Sigmoid colon (tissue), 7 donors: ENCODE results near the gene POLR2H. TPM values are rescaled to one million over a fixed set of nuclear protein-coding genes. Genes with fewer than 3 reads are reported as not detected.

Source experiments
- DNase-seq: peaks from one replicate; pipeline ENCODE4 v3.0.0-alpha.2; 2019
- H3K27ac ChIP-seq, 4 donors: fragments of 200-600 bp; sonication (generic); one replicate each; pipeline ENCODE4 v1.5.1; 2016 to 2019; ENCODE audit warnings: mild to moderate bottlenecking in 1 of 4
- H3K27me3 ChIP-seq, 3 donors: fragments of 200-600 bp; sonication (generic); one replicate each; pipeline ENCODE4 v1.5.1; 2019; ENCODE audit warnings: mild to moderate bottlenecking in 1 of 3
- H3K36me3 ChIP-seq, 4 donors: fragments of 200-600 bp; sonication (generic); one replicate each; pipeline ENCODE4 v1.5.1; 2016 to 2019
- H3K4me1 ChIP-seq, 4 donors: fragments of 200-600 bp; sonication (generic); one replicate each; pipeline ENCODE4 v1.5.1; 2017 to 2019
- H3K4me3 ChIP-seq, 4 donors: fragments of 200-600 bp; sonication (generic); one replicate each; pipeline ENCODE4 v1.5.1; 2017 to 2019; ENCODE audit warnings: mild to moderate bottlenecking in 2 of 4, moderate library complexity in 1 of 4
- H3K9me3 ChIP-seq, 4 donors: fragments of 200-600 bp in 3 of 4; sonication (generic) in 3 of 4; one replicate each; pipeline versions ENCODE4 v1.5.1 to v1.6.1; 2013 to 2019
- EP300 ChIP-seq, 4 donors: sonication (generic); formaldehyde crosslinking; IDR thresholded peaks; one replicate each; pipeline ENCODE4 v1.6.1; 2017; ENCODE audit warnings: antibody characterized with exemption in 4 of 4
- POLR2A ChIP-seq, 2 donors: fragments of 450-650 bp; IDR thresholded peaks; one replicate each; pipeline ENCODE4 v1.6.1; 2016; ENCODE audit warnings: antibody characterized with exemption in 2 of 2, mild to moderate bottlenecking in 2 of 2, moderate library complexity in 2 of 2
- POLR2AphosphoS5 ChIP-seq, 4 donors: sonication (generic); formaldehyde crosslinking; IDR thresholded peaks; one replicate each; pipeline ENCODE4 v1.6.1; 2017; ENCODE audit warnings: antibody characterized with exemption in 4 of 4
- WGBS, 2 donors: extraction: QIAGEN DNeasy Blood & Tissue Kit; methylation state at CpG; one replicate each; pipeline ENCODE4 v1.1.7; 2013; 5-methylcytosine and 5-hydroxymethylcytosine counted together
- intact Hi-C: fragments of 100-400 bp; cut with DNase I; formaldehyde crosslinking; loops from one replicate; pipeline ENCODE4 v1.15.1; 2023
- polyA plus RNA-seq, 3 donors: library from polyadenylated mRNA; stranded (reverse); fragments of 200-250 nt; gene quantifications; one replicate each; pipeline ENCODE4 v1.2.3, GENCODE V29; 2013
- total RNA-seq, 4 donors: library from RNA; depleted of rRNA; stranded (reverse); fragments of >200 nt; gene quantifications; one replicate each; pipeline ENCODE4 v1.1.0, GENCODE V29; 2016
- TF ChIP-seq, protein P1 (sequence below), 4 experiments: fragments of 450-650 bp in 3 of 4; fragments of 200-600 bp in 1 of 4; IDR thresholded peaks; one replicate each; pipeline ENCODE4 v1.5.1; 2016 to 2019; ENCODE audit warnings: antibody characterized with exemption in 4 of 4, mild to moderate bottlenecking in 3 of 4, moderate library complexity in 2 of 4
- donor health status: healthy with polysubstance abuse.
- donor health status: Bipolar disorder and iron deficiency.
- donor health status: healthy.

The POLR2H gene
- total and polyA plus RNA-seq, 7 donors = 53.2 to 162 (median 92.5) TPM

GRCh38 chr3:184321666-184322065, 39.8 kb upstream of the POLR2H start:
- H3K36me3 ChIP-seq = peaks cover 59 to 84% (median 78%) of the 10 kb centered on the region in 4 donors
- TF ChIP-seq, protein P1, sequence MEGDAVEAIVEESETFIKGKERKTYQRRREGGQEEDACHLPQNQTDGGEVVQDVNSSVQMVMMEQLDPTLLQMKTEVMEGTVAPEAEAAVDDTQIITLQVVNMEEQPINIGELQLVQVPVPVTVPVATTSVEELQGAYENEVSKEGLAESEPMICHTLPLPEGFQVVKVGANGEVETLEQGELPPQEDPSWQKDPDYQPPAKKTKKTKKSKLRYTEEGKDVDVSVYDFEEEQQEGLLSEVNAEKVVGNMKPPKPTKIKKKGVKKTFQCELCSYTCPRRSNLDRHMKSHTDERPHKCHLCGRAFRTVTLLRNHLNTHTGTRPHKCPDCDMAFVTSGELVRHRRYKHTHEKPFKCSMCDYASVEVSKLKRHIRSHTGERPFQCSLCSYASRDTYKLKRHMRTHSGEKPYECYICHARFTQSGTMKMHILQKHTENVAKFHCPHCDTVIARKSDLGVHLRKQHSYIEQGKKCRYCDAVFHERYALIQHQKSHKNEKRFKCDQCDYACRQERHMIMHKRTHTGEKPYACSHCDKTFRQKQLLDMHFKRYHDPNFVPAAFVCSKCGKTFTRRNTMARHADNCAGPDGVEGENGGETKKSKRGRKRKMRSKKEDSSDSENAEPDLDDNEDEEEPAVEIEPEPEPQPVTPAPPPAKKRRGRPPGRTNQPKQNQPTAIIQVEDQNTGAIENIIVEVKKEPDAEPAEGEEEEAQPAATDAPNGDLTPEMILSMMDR (IDR thresholded peaks at IDR 0.05) = no peak
- TF ChIP-seq POLR2AphosphoS5 (IDR thresholded peaks at IDR 0.05) (no peak), EP300 (IDR thresholded peaks at IDR 0.05) (no peak), POLR2A (IDR thresholded peaks at IDR 0.05) (no peak)
- intact Hi-C loops = no loop called here
- H3K4me3 ChIP-seq = no peak overlapping the region
- DNase-seq = no peak
- WGBS, 2 donors = 90 to 94% methylated on average over 5 of the region's 5 CpGs
- no peaks in the 10 kb centered on the region for H3K9me3 ChIP-seq
- no peaks in the 10 kb centered on the region for H3K27me3 ChIP-seq
- H3K4me1 ChIP-seq = peaks cover 0 to 58% (median 58%) of the 10 kb centered on the region in 4 donors
- peak overlapping the region; percentile 37 to 99 (median 98) for H3K27ac ChIP-seq

GRCh38 chr3:184322731-184323487, 38.6 kb upstream of the POLR2H start:
- H3K27ac ChIP-seq = peak overlapping the region; percentile 52 to 99 (median 98)
- WGBS, 2 donors = 90 to 92% methylated on average over 20 of the region's 20 CpGs

GRCh38 chr3:184323696-184324095, 37.8 kb upstream of the POLR2H start:
- no peak overlapping the region for H3K4me3 ChIP-seq
- peaks cover 0 to 39% (median 37%) of the 10 kb centered on the region in 4 donors for H3K4me1 ChIP-seq
- intact Hi-C loops = no loop called here
- H3K27ac ChIP-seq = peak overlapping the region in 2 of 4 donors; percentile 40 to 98
- DNase-seq = no peak
- H3K36me3 ChIP-seq = peaks cover 80 to 84% (median 82%) of the 10 kb centered on the region in 4 donors
- no peak for TF ChIP-seq POLR2A (IDR thresholded peaks at IDR 0.05)
- TF ChIP-seq POLR2AphosphoS5 (IDR thresholded peaks at IDR 0.05) = no peak
- TF ChIP-seq, protein P1 (IDR thresholded peaks at IDR 0.05) = no peak
- TF ChIP-seq EP300 (IDR thresholded peaks at IDR 0.05) = no peak
- 90 to 91% methylated on average over 8 of the region's 8 CpGs for WGBS, 2 donors
- no peaks in the 10 kb centered on the region for H3K27me3 ChIP-seq
- H3K9me3 ChIP-seq = no peaks in the 10 kb centered on the region

More at GRCh38 chr3:184322731-184323487, 38.6 kb upstream of the POLR2H start:
- H3K9me3 ChIP-seq = no peaks in the 10 kb centered on the region
- peaks cover 0 to 46% (median 45%) of the 10 kb centered on the region in 4 donors for H3K4me1 ChIP-seq
- H3K36me3 ChIP-seq = peaks cover 72 to 84% (median 80%) of the 10 kb centered on the region in 4 donors
- no peak overlapping the region for H3K4me3 ChIP-seq
- DNase-seq = no peak
- intact Hi-C loops = no loop called here
- no peak for TF ChIP-seq EP300 (IDR thresholded peaks at IDR 0.05)
- TF ChIP-seq POLR2A (IDR thresholded peaks at IDR 0.05) = no peak
- TF ChIP-seq, protein P1 (IDR thresholded peaks at IDR 0.05) = no peak
- no peak for TF ChIP-seq POLR2AphosphoS5 (IDR thresholded peaks at IDR 0.05)
- H3K27me3 ChIP-seq = no peaks in the 10 kb centered on the region

GRCh38 chr3:184325269-184325668, 36.2 kb upstream of the POLR2H start:
- no peaks in the 10 kb centered on the region for H3K27me3 ChIP-seq
- no peak overlapping the region for H3K4me3 ChIP-seq
- TF ChIP-seq, protein P1 (IDR thresholded peaks at IDR 0.05) = no peak
- TF ChIP-seq EP300 (IDR thresholded peaks at IDR 0.05) (no peak), POLR2A (IDR thresholded peaks at IDR 0.05) (no peak), POLR2AphosphoS5 (IDR thresholded peaks at IDR 0.05) (no peak)
- peaks cover 0 to 24% (median 24%) of the 10 kb centered on the region in 4 donors for H3K4me1 ChIP-seq
- H3K9me3 ChIP-seq = no peaks in the 10 kb centered on the region
- DNase-seq = no peak
- peaks cover 94 to 100% (median 98%) of the 10 kb centered on the region in 4 donors for H3K36me3 ChIP-seq
- 92 to 93% methylated on average over 13 of the region's 13 CpGs for WGBS, 2 donors
- intact Hi-C loops = no loop called here
- H3K27ac ChIP-seq = no peak overlapping the region
